WTC11 (cell line): ENCODE results near the gene HOXD10. TPM values are rescaled to one million over a fixed set of nuclear protein-coding genes. Genes with fewer than 3 reads are reported as not detected.

Source experiments
- ATAC-seq: fragments of 200-7000 bp; cut with Tn5 transposase; 2 replicates; pipeline ENCODE4 v1.10.0; 2021; ENCODE audit warnings: mild to moderate bottlenecking, moderate library complexity
- Bru-seq: library from RNA; stranded (reverse); fragments of 400-500 nt; gene quantifications from one replicate; lab custom pipeline; 2021; lab: Mats Ljungman, UMichigan
- CTCF ChIA-PET: fragments of 300-600 bp; sonication (Branson Sonifier 250); formaldehyde crosslinking; loops from one replicate; lab custom pipeline; 2021; ENCODE audit warnings: antibody characterized with exemption; lab: Charles Lee
- POLR2A ChIA-PET: fragments of 350-600 bp; sonication (Branson Sonifier 250); formaldehyde crosslinking; loops from one replicate; lab custom pipeline; 2021; ENCODE audit warnings: antibody characterized with exemption; lab: Charles Lee
- DNase-seq: peaks from one replicate; pipeline ENCODE4 v3.0.0; 2021; ENCODE audit warnings: low spot score
- H3K27ac Mint-ChIP-seq: 2 replicates; pipeline ENCODE4 v1.8.0; 2021; ENCODE audit warnings: mixed read lengths
- H3K27me3 Mint-ChIP-seq: 2 replicates; pipeline ENCODE4 v1.8.0; 2021; ENCODE audit warnings: low read depth, mild to moderate bottlenecking, moderate library complexity, mixed read lengths
- H3K36me3 Mint-ChIP-seq: 2 replicates; pipeline ENCODE4 v1.8.0; 2021; ENCODE audit warnings: mixed read lengths
- H3K4me1 Mint-ChIP-seq: 2 replicates; pipeline ENCODE4 v1.8.0; 2022; ENCODE audit warnings: mixed read lengths
- H3K4me3 Mint-ChIP-seq: 2 replicates; pipeline ENCODE4 v1.8.0; 2021; ENCODE audit warnings: mild to moderate bottlenecking, moderate library complexity, mixed read lengths
- H3K9me3 Mint-ChIP-seq: 2 replicates; pipeline ENCODE4 v1.8.0; 2021; ENCODE audit warnings: mixed read lengths
- ETV6 ChIP-seq: sonication (generic); formaldehyde crosslinking; IDR thresholded peaks from 2 replicates; pipeline ENCODE4 v1.8.1; 2022; ENCODE audit warnings: mild to moderate bottlenecking, missing genetic modification reagents
- GRHL2 ChIP-seq: fragments of 250-450 bp; sonication (Bioruptor Pico); IDR thresholded peaks from 2 replicates; pipeline ENCODE4 v1.8.0; 2022; ENCODE audit warnings: mild to moderate bottlenecking, moderate library complexity; ENCODE audit not compliant: insufficient replicate concordance, severe bottlenecking
- NFATC4 ChIP-seq: fragments of 250-450 bp; sonication (Bioruptor Pico); IDR thresholded peaks from 2 replicates; pipeline ENCODE4 v1.9.0; 2021; ENCODE audit warnings: mild to moderate bottlenecking
- SMAD4 ChIP-seq: sonication (generic); formaldehyde crosslinking; IDR thresholded peaks from 2 replicates; pipeline ENCODE4 v1.8.0; 2022; ENCODE audit warnings: mild to moderate bottlenecking, missing genetic modification reagents
- TCF7 ChIP-seq: sonication (generic); formaldehyde crosslinking; IDR thresholded peaks from 2 replicates; pipeline ENCODE4 v1.8.0; 2022; ENCODE audit warnings: mild to moderate bottlenecking, low read depth, missing genetic modification reagents, moderate library complexity
- ZNF263 ChIP-seq: sonication (generic); formaldehyde crosslinking; IDR thresholded peaks from 2 replicates; pipeline ENCODE4 v1.8.1; 2022; ENCODE audit warnings: low read depth, mild to moderate bottlenecking, moderate library complexity, missing genetic modification reagents
- long read RNA-seq, 3 experiments: library from RNA in 1 of 3; library from capped mRNA in 1 of 3; library from polyadenylated mRNA in 1 of 3; unstranded in 2 of 3; stranded (forward) in 1 of 3; transcript quantifications; one replicate each; pipeline ENCODE4 v2.0.0, GENCODE V29; 2021
- total RNA-seq: library from RNA; stranded (reverse); gene quantifications from 3 replicates; pipeline ENCODE4 v1.2.3, GENCODE V29; 2021
- TF ChIP-seq, protein P1 (sequence below): sonication (generic); formaldehyde crosslinking; IDR thresholded peaks from 2 replicates; pipeline ENCODE4 v1.8.1; 2022; ENCODE audit warnings: low read depth, mild to moderate bottlenecking, moderate library complexity, missing genetic modification reagents, borderline replicate concordance
- TF ChIP-seq, protein P2 (sequence below): sonication (generic); formaldehyde crosslinking; IDR thresholded peaks from 2 replicates; pipeline ENCODE4 v1.8.1; 2023; ENCODE audit warnings: mild to moderate bottlenecking, missing genetic modification reagents
- TF ChIP-seq, protein P3 (sequence below): sonication (generic); formaldehyde crosslinking; IDR thresholded peaks from 2 replicates; pipeline ENCODE4 v1.8.1; 2023; ENCODE audit warnings: mild to moderate bottlenecking, missing genetic modification reagents, moderate library complexity
- TF ChIP-seq, protein P4 (sequence below): sonication (generic); formaldehyde crosslinking; IDR thresholded peaks from 2 replicates; pipeline ENCODE4 v1.8.0; 2022; ENCODE audit warnings: mild to moderate bottlenecking, missing genetic modification reagents
- TF ChIP-seq, protein P5 (sequence below): sonication (generic); formaldehyde crosslinking; IDR thresholded peaks from 2 replicates; pipeline ENCODE4 v1.8.1; 2022; ENCODE audit warnings: mild to moderate bottlenecking, moderate library complexity, missing genetic modification reagents
- TF ChIP-seq, protein P6 (sequence below): sonication (generic); formaldehyde crosslinking; IDR thresholded peaks from 2 replicates; pipeline ENCODE4 v1.8.1; 2023; ENCODE audit warnings: mild to moderate bottlenecking, missing genetic modification reagents, borderline replicate concordance
- TF ChIP-seq, protein P7 (sequence below): sonication (generic); formaldehyde crosslinking; IDR thresholded peaks from 2 replicates; pipeline ENCODE4 v1.8.0; 2022; ENCODE audit warnings: mild to moderate bottlenecking, missing genetic modification reagents

HOXD10 gene
- total RNA-seq, result not detected in 3 replicates
- not detected for Bru-seq, nascent RNA
- long read RNA-seq, experiment 1, result 0 reads
- long read RNA-seq, experiment 2, result 0 reads
- long read RNA-seq, experiment 3, result 0 reads

DNA sequence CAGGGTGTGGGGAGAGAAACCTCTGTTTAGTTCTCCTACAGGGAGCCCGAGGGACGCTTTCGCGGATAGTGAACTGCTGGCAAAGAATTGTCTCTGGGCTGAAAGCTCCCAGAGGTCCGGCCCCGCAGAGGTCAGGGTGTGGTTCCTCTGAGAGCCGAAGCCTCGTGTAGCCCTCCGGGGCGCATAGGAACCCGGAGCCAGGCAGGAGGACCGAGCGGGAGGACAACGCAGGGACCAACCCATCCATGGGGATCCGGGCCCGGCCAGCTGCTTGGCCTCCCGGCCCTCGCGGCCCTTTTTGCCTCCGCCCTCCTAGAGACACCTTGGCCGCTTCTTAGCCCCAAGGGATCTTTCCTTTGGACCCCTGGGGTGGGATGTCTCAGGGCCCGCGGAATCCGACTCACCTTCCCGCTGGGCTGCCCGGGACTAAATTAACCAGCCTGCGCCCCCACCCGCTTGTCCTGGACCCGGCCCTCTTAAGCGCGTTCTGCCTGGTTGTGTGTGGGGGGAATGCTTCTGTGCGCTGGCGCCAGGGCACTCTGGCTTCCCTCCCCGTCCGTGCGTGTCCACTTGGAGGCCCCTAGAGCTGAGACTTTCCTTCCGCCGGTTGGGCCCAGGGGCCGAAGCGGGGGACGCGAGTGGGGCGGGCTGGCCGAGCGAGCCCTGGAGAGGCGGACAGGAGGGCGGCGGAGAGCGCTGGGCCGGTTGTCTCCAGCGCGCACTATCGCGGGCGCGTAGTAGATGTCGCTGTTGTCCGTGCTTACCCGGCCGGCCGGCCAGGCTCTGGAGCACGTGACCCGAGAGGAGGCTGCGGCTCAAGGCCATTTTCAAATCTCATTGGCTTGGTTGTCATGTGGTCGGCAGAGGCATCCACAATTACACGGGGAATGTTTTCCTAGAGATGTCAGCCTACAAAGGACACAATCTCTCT, at the start of gene HOXD10:
TSS of gene HOXD10 (plus strand) at position 896 of the 931 bp plus-strand sequence. CDS start 56 bp downstream, outside the sequence.
- H3K4me3 Mint-ChIP-seq, result peak within 1 kb of the TSS; percentile 54
- TF ChIP-seq, protein P1, sequence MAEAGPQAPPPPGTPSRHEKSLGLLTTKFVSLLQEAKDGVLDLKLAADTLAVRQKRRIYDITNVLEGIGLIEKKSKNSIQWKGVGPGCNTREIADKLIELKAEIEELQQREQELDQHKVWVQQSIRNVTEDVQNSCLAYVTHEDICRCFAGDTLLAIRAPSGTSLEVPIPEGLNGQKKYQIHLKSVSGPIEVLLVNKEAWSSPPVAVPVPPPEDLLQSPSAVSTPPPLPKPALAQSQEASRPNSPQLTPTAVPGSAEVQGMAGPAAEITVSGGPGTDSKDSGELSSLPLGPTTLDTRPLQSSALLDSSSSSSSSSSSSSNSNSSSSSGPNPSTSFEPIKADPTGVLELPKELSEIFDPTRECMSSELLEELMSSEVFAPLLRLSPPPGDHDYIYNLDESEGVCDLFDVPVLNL (CRISPR knock-in tag), result no peak
- TF ChIP-seq TCF7, result no peak
- TF ChIP-seq, protein P2, sequence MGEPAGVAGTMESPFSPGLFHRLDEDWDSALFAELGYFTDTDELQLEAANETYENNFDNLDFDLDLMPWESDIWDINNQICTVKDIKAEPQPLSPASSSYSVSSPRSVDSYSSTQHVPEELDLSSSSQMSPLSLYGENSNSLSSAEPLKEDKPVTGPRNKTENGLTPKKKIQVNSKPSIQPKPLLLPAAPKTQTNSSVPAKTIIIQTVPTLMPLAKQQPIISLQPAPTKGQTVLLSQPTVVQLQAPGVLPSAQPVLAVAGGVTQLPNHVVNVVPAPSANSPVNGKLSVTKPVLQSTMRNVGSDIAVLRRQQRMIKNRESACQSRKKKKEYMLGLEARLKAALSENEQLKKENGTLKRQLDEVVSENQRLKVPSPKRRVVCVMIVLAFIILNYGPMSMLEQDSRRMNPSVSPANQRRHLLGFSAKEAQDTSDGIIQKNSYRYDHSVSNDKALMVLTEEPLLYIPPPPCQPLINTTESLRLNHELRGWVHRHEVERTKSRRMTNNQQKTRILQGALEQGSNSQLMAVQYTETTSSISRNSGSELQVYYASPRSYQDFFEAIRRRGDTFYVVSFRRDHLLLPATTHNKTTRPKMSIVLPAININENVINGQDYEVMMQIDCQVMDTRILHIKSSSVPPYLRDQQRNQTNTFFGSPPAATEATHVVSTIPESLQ (CRISPR knock-in tag), result no peak
- TF ChIP-seq, protein P3, sequence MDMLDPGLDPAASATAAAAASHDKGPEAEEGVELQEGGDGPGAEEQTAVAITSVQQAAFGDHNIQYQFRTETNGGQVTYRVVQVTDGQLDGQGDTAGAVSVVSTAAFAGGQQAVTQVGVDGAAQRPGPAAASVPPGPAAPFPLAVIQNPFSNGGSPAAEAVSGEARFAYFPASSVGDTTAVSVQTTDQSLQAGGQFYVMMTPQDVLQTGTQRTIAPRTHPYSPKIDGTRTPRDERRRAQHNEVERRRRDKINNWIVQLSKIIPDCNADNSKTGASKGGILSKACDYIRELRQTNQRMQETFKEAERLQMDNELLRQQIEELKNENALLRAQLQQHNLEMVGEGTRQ (CRISPR knock-in tag), result peak; percentile 95
- no peak for TF ChIP-seq NFATC4 (CRISPR knock-in tag)
- TF ChIP-seq, protein P4, sequence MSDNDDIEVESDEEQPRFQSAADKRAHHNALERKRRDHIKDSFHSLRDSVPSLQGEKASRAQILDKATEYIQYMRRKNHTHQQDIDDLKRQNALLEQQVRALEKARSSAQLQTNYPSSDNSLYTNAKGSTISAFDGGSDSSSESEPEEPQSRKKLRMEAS, result peak; percentile 40; the same call in 1 of the 2 replicates
- TF ChIP-seq GRHL2, result no peak
- TF ChIP-seq, protein P5, sequence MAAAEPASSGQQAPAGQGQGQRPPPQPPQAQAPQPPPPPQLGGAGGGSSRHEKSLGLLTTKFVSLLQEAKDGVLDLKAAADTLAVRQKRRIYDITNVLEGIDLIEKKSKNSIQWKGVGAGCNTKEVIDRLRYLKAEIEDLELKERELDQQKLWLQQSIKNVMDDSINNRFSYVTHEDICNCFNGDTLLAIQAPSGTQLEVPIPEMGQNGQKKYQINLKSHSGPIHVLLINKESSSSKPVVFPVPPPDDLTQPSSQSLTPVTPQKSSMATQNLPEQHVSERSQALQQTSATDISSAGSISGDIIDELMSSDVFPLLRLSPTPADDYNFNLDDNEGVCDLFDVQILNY (CRISPR knock-in tag), result no peak
- TF ChIP-seq, protein P6, sequence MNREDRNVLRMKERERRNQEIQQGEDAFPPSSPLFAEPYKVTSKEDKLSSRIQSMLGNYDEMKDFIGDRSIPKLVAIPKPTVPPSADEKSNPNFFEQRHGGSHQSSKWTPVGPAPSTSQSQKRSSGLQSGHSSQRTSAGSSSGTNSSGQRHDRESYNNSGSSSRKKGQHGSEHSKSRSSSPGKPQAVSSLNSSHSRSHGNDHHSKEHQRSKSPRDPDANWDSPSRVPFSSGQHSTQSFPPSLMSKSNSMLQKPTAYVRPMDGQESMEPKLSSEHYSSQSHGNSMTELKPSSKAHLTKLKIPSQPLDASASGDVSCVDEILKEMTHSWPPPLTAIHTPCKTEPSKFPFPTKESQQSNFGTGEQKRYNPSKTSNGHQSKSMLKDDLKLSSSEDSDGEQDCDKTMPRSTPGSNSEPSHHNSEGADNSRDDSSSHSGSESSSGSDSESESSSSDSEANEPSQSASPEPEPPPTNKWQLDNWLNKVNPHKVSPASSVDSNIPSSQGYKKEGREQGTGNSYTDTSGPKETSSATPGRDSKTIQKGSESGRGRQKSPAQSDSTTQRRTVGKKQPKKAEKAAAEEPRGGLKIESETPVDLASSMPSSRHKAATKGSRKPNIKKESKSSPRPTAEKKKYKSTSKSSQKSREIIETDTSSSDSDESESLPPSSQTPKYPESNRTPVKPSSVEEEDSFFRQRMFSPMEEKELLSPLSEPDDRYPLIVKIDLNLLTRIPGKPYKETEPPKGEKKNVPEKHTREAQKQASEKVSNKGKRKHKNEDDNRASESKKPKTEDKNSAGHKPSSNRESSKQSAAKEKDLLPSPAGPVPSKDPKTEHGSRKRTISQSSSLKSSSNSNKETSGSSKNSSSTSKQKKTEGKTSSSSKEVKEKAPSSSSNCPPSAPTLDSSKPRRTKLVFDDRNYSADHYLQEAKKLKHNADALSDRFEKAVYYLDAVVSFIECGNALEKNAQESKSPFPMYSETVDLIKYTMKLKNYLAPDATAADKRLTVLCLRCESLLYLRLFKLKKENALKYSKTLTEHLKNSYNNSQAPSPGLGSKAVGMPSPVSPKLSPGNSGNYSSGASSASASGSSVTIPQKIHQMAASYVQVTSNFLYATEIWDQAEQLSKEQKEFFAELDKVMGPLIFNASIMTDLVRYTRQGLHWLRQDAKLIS, result no peak
- no peak for TF ChIP-seq SMAD4 (CRISPR knock-in tag)
- peak; percentile 42; the same call in 1 of the 2 replicates for TF ChIP-seq ETV6 (CRISPR knock-in tag)
- peak; percentile 60; the same call in 1 of the 2 replicates for TF ChIP-seq ZNF263 (CRISPR knock-in tag)
- TF ChIP-seq, protein P7, sequence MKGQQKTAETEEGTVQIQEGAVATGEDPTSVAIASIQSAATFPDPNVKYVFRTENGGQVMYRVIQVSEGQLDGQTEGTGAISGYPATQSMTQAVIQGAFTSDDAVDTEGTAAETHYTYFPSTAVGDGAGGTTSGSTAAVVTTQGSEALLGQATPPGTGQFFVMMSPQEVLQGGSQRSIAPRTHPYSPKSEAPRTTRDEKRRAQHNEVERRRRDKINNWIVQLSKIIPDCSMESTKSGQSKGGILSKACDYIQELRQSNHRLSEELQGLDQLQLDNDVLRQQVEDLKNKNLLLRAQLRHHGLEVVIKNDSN, result peak; percentile 95
- POLR2A ChIA-PET, result no interaction called here
- H3K4me1 Mint-ChIP-seq, result peaks cover 19% of the 10 kb centered on the region
- CTCF ChIA-PET, result interaction anchor here (0.9 to 1.7 kb wide), 2 partner anchors 25 to 72 kb away, joined by 3 to 9 read pairs; no protein-coding TSS in a partner anchor
- DNase-seq (peak; percentile 75), ATAC-seq (peak; percentile 76)
- no peak within 1 kb of the TSS for H3K27ac Mint-ChIP-seq
- H3K9me3 Mint-ChIP-seq, result peaks cover 4% of the 10 kb centered on the region
- 0 out of 2 replicates have a peak, but pooled peaks cover 7% of the 10 kb centered on the region for H3K36me3 Mint-ChIP-seq
- peaks cover 100% of the 10 kb centered on the region for H3K27me3 Mint-ChIP-seq
